ENCODE measurements around the gene NPAS2.

- no peak for TF ChIP-seq CTCF (conservative IDR thresholded peaks at IDR 0.05)
- TF ChIP-seq ZFX (IDR thresholded peaks at IDR 0.05): no peak
Observed at GRCh38 chr2:100889286-100889685, 69.3 kb downstream of the NPAS2 start.

All from C4-2B (cell line).